Vagina (tissue), 2 donors: ENCODE data around the gene CDC25A.

Experiments used
- POLR2A ChIP-seq, 2 donors: fragments of 450-650 bp; IDR thresholded peaks; one replicate each; pipeline ENCODE4 v1.6.1; 2017; ENCODE audit warnings: antibody characterized with exemption in 2 of 2, mild to moderate bottlenecking in 2 of 2, moderate library complexity in 2 of 2
- POLR2AphosphoS5 ChIP-seq, 2 donors: sonication (generic); formaldehyde crosslinking; IDR thresholded peaks; one replicate each; pipeline ENCODE4 v1.9.0; 2017; ENCODE audit warnings: antibody characterized with exemption in 2 of 2, mild to moderate bottlenecking in 2 of 2, low read depth in 1 of 2; ENCODE audit not compliant: insufficient read depth in 1 of 2
- TF ChIP-seq, protein P1 (sequence below), 3 experiments: fragments of 450-650 bp in 2 of 3; fragments of 200-600 bp in 1 of 3; sonication (generic) in 1 of 3; IDR thresholded peaks; one replicate each; pipeline ENCODE4 v1.5.1; 2017 to 2019; ENCODE audit warnings: antibody characterized with exemption in 3 of 3, mild to moderate bottlenecking in 2 of 3, moderate library complexity in 2 of 3

DNA sequence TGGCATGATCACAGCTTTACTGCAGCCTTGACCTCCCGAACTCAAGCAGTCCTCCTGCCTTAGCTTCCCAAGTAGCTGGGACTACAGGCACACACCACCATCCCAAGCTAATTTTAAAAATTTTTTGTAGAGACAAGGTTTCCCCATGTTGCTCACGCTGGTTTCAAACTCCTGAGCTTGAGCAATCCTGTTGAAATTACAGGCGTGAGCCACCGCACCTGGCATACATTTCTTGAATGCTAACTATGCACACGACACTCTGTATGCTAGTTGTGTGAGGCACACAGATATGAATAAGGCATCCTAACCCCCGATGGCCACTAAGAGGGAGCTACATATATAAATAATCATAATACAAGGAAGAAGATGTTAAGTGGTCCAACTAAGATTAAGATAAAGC lies 64.9 kb downstream of the CDC25A start:
- TF ChIP-seq, protein P1, sequence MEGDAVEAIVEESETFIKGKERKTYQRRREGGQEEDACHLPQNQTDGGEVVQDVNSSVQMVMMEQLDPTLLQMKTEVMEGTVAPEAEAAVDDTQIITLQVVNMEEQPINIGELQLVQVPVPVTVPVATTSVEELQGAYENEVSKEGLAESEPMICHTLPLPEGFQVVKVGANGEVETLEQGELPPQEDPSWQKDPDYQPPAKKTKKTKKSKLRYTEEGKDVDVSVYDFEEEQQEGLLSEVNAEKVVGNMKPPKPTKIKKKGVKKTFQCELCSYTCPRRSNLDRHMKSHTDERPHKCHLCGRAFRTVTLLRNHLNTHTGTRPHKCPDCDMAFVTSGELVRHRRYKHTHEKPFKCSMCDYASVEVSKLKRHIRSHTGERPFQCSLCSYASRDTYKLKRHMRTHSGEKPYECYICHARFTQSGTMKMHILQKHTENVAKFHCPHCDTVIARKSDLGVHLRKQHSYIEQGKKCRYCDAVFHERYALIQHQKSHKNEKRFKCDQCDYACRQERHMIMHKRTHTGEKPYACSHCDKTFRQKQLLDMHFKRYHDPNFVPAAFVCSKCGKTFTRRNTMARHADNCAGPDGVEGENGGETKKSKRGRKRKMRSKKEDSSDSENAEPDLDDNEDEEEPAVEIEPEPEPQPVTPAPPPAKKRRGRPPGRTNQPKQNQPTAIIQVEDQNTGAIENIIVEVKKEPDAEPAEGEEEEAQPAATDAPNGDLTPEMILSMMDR (IDR thresholded peaks at IDR 0.05) = no peak
- TF ChIP-seq POLR2A (IDR thresholded peaks at IDR 0.05) (no peak), POLR2AphosphoS5 (IDR thresholded peaks at IDR 0.05; ENCODE audit: insufficient read depth in 1 of 2, low read depth in 1 of 2) (no peak)
